ENCODE data around the gene ZBTB39. TPM values are rescaled to one million over a fixed set of nuclear protein-coding genes. Genes with fewer than 3 reads are reported as not detected.

The ZBTB39 gene
- total RNA-seq, 1 experiment from 2014 or later = 5.8 TPM

DNA sequence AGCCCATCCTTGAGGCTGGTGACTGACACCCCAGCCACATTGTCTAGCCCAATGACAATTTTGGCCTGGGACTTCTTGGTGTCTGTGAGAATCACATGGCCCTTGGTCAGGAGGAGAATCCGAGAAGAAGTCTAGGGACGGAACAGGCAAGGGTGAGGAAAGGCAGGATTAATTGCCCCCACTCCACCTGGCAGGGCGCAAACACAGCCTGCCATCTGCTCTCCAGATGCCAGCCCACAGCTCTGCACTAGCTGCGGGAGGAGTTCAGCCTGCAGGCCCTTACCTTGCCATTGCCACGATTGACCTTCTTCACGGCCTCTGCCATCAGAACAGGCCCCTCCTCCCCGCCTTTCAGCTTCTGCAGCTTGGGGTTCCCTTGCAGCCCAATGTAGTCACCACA is 23.1 kb upstream of the ZBTB39 start:
- no TSS peak for BruUV-seq (replicated peaks)
- ATAC-seq = no peak
- no peak overlapping the region for H3K27ac ChIP-seq (ENCODE audit: low read length)
- no peaks in the 10 kb centered on the region for H3K4me1 ChIP-seq (ENCODE audit: control insufficient read depth, insufficient read depth, low read length)
- no peaks in the 10 kb centered on the region for H3K27me3 ChIP-seq (ENCODE audit: control insufficient read depth, insufficient read depth, low read length)
- H3K36me3 ChIP-seq (ENCODE audit: control insufficient read depth, insufficient read depth, low read length) = no peaks in the 10 kb centered on the region
- in situ Hi-C loops (cut with HindIII; ENCODE audit: low pct_unique_long_range_greater_than_20kb, low sequenced_read_pairs) (no loop called here), intact Hi-C loops (cut with micrococcal nuclease; ENCODE audit: unreplicated experiment) (no loop called here)
- CTCF ChIA-PET = no interaction called here
- H3K4me3 ChIP-seq (ENCODE audit: low read depth in 2 of 2, low read length in 2 of 2) = no peak overlapping the region
- no peaks in the 10 kb centered on the region for H3K9me3 ChIP-seq (ENCODE audit: control insufficient read depth, insufficient read depth, low read depth, low read length)
- no peak for DNase-seq (ENCODE audit: low read depth, low spot score)
- TF ChIP-seq TCF7L2 (IDR thresholded peaks at IDR 0.05; ENCODE audit: low read depth, low read length) (no peak), SIN3A (IDR thresholded peaks at IDR 0.05; ENCODE audit: borderline replicate concordance, insufficient read depth, low read depth, low read length) (no peak), POLR2AphosphoS5 (IDR thresholded peaks at IDR 0.05; ENCODE audit: low read depth, low read length) (no peak)
- TF ChIP-seq, protein P1, sequence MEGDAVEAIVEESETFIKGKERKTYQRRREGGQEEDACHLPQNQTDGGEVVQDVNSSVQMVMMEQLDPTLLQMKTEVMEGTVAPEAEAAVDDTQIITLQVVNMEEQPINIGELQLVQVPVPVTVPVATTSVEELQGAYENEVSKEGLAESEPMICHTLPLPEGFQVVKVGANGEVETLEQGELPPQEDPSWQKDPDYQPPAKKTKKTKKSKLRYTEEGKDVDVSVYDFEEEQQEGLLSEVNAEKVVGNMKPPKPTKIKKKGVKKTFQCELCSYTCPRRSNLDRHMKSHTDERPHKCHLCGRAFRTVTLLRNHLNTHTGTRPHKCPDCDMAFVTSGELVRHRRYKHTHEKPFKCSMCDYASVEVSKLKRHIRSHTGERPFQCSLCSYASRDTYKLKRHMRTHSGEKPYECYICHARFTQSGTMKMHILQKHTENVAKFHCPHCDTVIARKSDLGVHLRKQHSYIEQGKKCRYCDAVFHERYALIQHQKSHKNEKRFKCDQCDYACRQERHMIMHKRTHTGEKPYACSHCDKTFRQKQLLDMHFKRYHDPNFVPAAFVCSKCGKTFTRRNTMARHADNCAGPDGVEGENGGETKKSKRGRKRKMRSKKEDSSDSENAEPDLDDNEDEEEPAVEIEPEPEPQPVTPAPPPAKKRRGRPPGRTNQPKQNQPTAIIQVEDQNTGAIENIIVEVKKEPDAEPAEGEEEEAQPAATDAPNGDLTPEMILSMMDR (IDR thresholded peaks at IDR 0.05) = no peak
- TF ChIP-seq, protein P2, sequence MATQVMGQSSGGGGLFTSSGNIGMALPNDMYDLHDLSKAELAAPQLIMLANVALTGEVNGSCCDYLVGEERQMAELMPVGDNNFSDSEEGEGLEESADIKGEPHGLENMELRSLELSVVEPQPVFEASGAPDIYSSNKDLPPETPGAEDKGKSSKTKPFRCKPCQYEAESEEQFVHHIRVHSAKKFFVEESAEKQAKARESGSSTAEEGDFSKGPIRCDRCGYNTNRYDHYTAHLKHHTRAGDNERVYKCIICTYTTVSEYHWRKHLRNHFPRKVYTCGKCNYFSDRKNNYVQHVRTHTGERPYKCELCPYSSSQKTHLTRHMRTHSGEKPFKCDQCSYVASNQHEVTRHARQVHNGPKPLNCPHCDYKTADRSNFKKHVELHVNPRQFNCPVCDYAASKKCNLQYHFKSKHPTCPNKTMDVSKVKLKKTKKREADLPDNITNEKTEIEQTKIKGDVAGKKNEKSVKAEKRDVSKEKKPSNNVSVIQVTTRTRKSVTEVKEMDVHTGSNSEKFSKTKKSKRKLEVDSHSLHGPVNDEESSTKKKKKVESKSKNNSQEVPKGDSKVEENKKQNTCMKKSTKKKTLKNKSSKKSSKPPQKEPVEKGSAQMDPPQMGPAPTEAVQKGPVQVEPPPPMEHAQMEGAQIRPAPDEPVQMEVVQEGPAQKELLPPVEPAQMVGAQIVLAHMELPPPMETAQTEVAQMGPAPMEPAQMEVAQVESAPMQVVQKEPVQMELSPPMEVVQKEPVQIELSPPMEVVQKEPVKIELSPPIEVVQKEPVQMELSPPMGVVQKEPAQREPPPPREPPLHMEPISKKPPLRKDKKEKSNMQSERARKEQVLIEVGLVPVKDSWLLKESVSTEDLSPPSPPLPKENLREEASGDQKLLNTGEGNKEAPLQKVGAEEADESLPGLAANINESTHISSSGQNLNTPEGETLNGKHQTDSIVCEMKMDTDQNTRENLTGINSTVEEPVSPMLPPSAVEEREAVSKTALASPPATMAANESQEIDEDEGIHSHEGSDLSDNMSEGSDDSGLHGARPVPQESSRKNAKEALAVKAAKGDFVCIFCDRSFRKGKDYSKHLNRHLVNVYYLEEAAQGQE (IDR thresholded peaks at IDR 0.05; ENCODE audit: insufficient read depth in 1 of 2, low read depth in 2 of 2, low read length in 1 of 2) = no peak
- POLR2A ChIA-PET = no interaction called here

DNA sequence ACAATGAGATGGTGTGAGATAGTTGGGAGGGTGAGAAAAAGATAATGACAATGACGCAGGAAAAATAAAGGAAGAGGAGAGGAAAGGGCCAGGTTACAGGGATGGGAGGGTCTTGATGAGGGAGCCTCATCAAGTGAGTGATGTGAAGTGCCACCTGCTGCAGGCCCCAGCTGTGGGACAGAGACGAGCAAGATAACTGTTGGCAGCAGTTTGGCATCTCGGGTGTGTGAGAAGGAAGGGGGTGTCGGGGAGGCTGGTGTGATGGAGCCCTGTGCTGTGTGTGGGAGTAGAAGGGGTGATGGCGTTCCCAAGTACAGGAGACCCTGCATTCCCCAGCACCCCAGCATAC is 21.4 kb upstream of the ZBTB39 start:
- POLR2A ChIA-PET = no interaction called here
- DNase-seq (ENCODE audit: low read depth, low spot score) (no peak), ATAC-seq (no peak)
- intact Hi-C loops (cut with micrococcal nuclease; ENCODE audit: unreplicated experiment) = no loop called here
- CTCF ChIA-PET = no interaction called here
- no TSS peak for BruUV-seq (replicated peaks)
- no peaks in the 10 kb centered on the region for H3K4me1 ChIP-seq (ENCODE audit: control insufficient read depth, insufficient read depth, low read length)
- H3K9me3 ChIP-seq (ENCODE audit: control insufficient read depth, insufficient read depth, low read depth, low read length) = no peaks in the 10 kb centered on the region
- no peaks in the 10 kb centered on the region for H3K27me3 ChIP-seq (ENCODE audit: control insufficient read depth, insufficient read depth, low read length)
- TF ChIP-seq, protein P1 (IDR thresholded peaks at IDR 0.05) = no peak
- TF ChIP-seq, protein P2 (IDR thresholded peaks at IDR 0.05; ENCODE audit: insufficient read depth in 1 of 2, low read depth in 2 of 2, low read length in 1 of 2) = no peak
- TF ChIP-seq POLR2AphosphoS5 (IDR thresholded peaks at IDR 0.05; ENCODE audit: low read depth, low read length) (no peak), SIN3A (IDR thresholded peaks at IDR 0.05; ENCODE audit: borderline replicate concordance, insufficient read depth, low read depth, low read length) (no peak), TCF7L2 (IDR thresholded peaks at IDR 0.05; ENCODE audit: low read depth, low read length) (no peak)
- no peak overlapping the region for H3K27ac ChIP-seq (ENCODE audit: low read length)
- H3K36me3 ChIP-seq (ENCODE audit: control insufficient read depth, insufficient read depth, low read length) = no peaks in the 10 kb centered on the region
- H3K4me3 ChIP-seq (ENCODE audit: low read depth in 2 of 2, low read length in 2 of 2) = no peak overlapping the region
- in situ Hi-C loops (cut with HindIII; ENCODE audit: low pct_unique_long_range_greater_than_20kb, low sequenced_read_pairs) = no loop called here
